K562 (cell line): ENCODE measurements around the gene CTF1. TPM values are rescaled to one million over a fixed set of nuclear protein-coding genes. Genes with fewer than 3 reads are reported as not detected.
A peak's percentile ranks its signal among the peaks of the same experiment; 100 is the strongest.

Experiments used
- ARID1B ChIP-seq: fragments of 450-650 bp; IDR thresholded peaks from 2 replicates; pipeline ENCODE4 v1.6.1; 2016; ENCODE audit warnings: antibody characterized with exemption, mild to moderate bottlenecking, inconsistent platforms
- BCL6 ChIP-seq: fragments of 250-450 bp; sonication (Bioruptor Pico); IDR thresholded peaks from 2 replicates; pipeline ENCODE4 v1.4.0; 2020
- CREBBP ChIP-seq: IDR thresholded peaks from one replicate; pipeline ENCODE4 v1.6.1; 2012; ENCODE audit warnings: low read depth, mild to moderate bottlenecking, control low read depth, inconsistent platforms, low read length
- ELF1 ChIP-seq: fragments of 200-800 bp; sonication (Bioruptor generic); IDR thresholded peaks from 2 replicates; pipeline ENCODE4 v1.6.1; 2016; ENCODE audit warnings: missing genetic modification characterization, missing compliant biosample characterization
- ELK3 ChIP-seq: fragments of 450-650 bp; formaldehyde crosslinking; IDR thresholded peaks from 2 replicates; pipeline ENCODE4 v1.4.0; 2020; ENCODE audit warnings: mild to moderate bottlenecking
- ESRRA ChIP-seq: fragments of 450-650 bp; IDR thresholded peaks from 2 replicates; pipeline ENCODE4 v1.6.1; 2014; ENCODE audit warnings: low read depth, mild to moderate bottlenecking, moderate library complexity, borderline replicate concordance
- ETV6 ChIP-seq, 3 experiments: fragments of 150-350 bp in 1 of 3; sonication (generic) in 1 of 3; formaldehyde crosslinking in 1 of 3; IDR thresholded peaks; 2 replicates each; pipeline versions ENCODE4 v1.6.1 to v1.8.0; 2014 to 2022; ENCODE audit warnings: borderline replicate concordance in 2 of 3, low read depth in 2 of 3, antibody characterized with exemption in 1 of 3, low read length in 1 of 3, mild to moderate bottlenecking in 1 of 3, missing genetic modification reagents in 1 of 3
- FOXA1 ChIP-seq: fragments of 450-650 bp; IDR thresholded peaks from 2 replicates; pipeline ENCODE4 v1.6.1; 2016; ENCODE audit warnings: mild to moderate bottlenecking, borderline replicate concordance
- GTF3C2 ChIP-seq: IDR thresholded peaks from 3 replicates; pipeline ENCODE4 v1.6.1; 2011; ENCODE audit warnings: borderline replicate concordance, mild to moderate bottlenecking, moderate library complexity; ENCODE audit not compliant: insufficient read length; ENCODE audit errors: extremely low read depth
- HDAC1 ChIP-seq, 2 experiments: fragments of 450-650 bp; IDR thresholded peaks; 2 replicates each; pipeline ENCODE4 v1.6.1; 2016 to 2017; ENCODE audit warnings: inconsistent platforms in 1 of 2, mild to moderate bottlenecking in 1 of 2, moderate library complexity in 1 of 2
- MAFG ChIP-seq: fragments of 450-650 bp; conservative IDR thresholded peaks from 2 replicates; pipeline ENCODE4 v1.6.1; 2016; ENCODE audit warnings: missing genetic modification characterization, missing compliant biosample characterization
- MEF2A ChIP-seq: IDR thresholded peaks from 2 replicates; pipeline ENCODE4 v1.6.1; 2011; ENCODE audit warnings: low read depth, mild to moderate bottlenecking, low read length, moderate library complexity; ENCODE audit not compliant: control insufficient read depth
- NFIX ChIP-seq: fragments of 250-450 bp; sonication (Bioruptor Pico); IDR thresholded peaks from 2 replicates; pipeline ENCODE4 v1.4.0; 2020; ENCODE audit warnings: low read depth, mild to moderate bottlenecking, moderate library complexity
- POLR2G ChIP-seq: fragments of 200-400 bp; formaldehyde crosslinking; IDR thresholded peaks from 2 replicates; pipeline ENCODE4 v1.6.1; 2017; ENCODE audit warnings: low read depth, mild to moderate bottlenecking, antibody characterized with exemption, low read length, moderate library complexity
- RAD51 ChIP-seq: fragments of 450-650 bp; IDR thresholded peaks from 2 replicates; pipeline ENCODE4 v1.7.1; 2016; ENCODE audit warnings: low read depth, mild to moderate bottlenecking, borderline replicate concordance
- RHOXF2B ChIP-seq: fragments of 250-450 bp; sonication (Bioruptor Pico); conservative IDR thresholded peaks from 2 replicates; pipeline ENCODE4 v1.5.1; 2021
- SMARCE1 ChIP-seq: fragments of 450-650 bp; IDR thresholded peaks from 2 replicates; pipeline ENCODE4 v1.7.1; 2016; ENCODE audit warnings: mild to moderate bottlenecking
- SREBF2 ChIP-seq: sonication (generic); formaldehyde crosslinking; IDR thresholded peaks from 2 replicates; pipeline ENCODE4 v1.4.0; 2020; ENCODE audit warnings: mild to moderate bottlenecking, missing genetic modification reagents
- ZFP30 ChIP-seq: fragments of 250-450 bp; sonication (Bioruptor Pico); IDR thresholded peaks from 2 replicates; pipeline ENCODE4 v1.8.0; 2022; ENCODE audit warnings: moderate library complexity, mild to moderate bottlenecking, inconsistent platforms, borderline replicate concordance
- ZFX ChIP-seq: sonication (generic); formaldehyde crosslinking; IDR thresholded peaks from 2 replicates; pipeline ENCODE4 v1.8.0; 2022; ENCODE audit warnings: mild to moderate bottlenecking, missing genetic modification reagents, moderate library complexity
- ZNF3 ChIP-seq: fragments of 250-450 bp; sonication (Bioruptor Pico); IDR thresholded peaks from 2 replicates; pipeline ENCODE4 v1.5.0; 2021; ENCODE audit warnings: mild to moderate bottlenecking, moderate library complexity
- ZNF551 ChIP-seq: fragments of 250-450 bp; sonication (Bioruptor Pico); IDR thresholded peaks from 2 replicates; pipeline ENCODE4 v1.5.0; 2021; ENCODE audit warnings: mild to moderate bottlenecking, moderate library complexity
- ZNF583 ChIP-seq: fragments of 250-450 bp; sonication (Bioruptor Pico); IDR thresholded peaks from 2 replicates; pipeline ENCODE4 v1.4.0; 2020
- polyA plus RNA-seq, 8 experiments: library from polyadenylated mRNA; depleted of rRNA in 4 of 8; stranded (reverse) in 5 of 8; unstranded in 3 of 8; fragments of >200 nt; fragmentation: Nextera tagmentation in 2 of 8; fragmentation: Illumina TruSeq in 1 of 8; extraction: Ambion mirVana in 2 of 8; extraction: Trizol in 1 of 8; gene quantifications; 2 replicates each; pipeline versions ENCODE4 v1.2.1 to v1.2.3, GENCODE V29; 2011 to 2014; ENCODE audit warnings: inconsistent platforms in 1 of 8, missing spikeins in 1 of 8
- total RNA-seq, 7 experiments: library from RNA; depleted of rRNA in 6 of 7; stranded (reverse); fragments of >200 nt in 6 of 7; fragmentation: Illumina TruSeq in 2 of 7; extraction: Trizol in 2 of 7; gene quantifications; 2 replicates each; pipeline versions ENCODE4 v1.2.1 to v1.2.3, GENCODE V29; 2011 to 2021; ENCODE audit warnings: low replicate concordance in 1 of 7
- TF ChIP-seq, protein P1 (sequence below): sonication (generic); formaldehyde crosslinking; IDR thresholded peaks from 2 replicates; pipeline ENCODE4 v1.5.0; 2020; ENCODE audit warnings: missing genetic modification reagents

The CTF1 gene
- total and polyA plus RNA-seq, 9 of the 15 experiments (the other 6 are each of a cell fraction or from before 2014, with no cell fraction given): 0.24 to 2.5 (median 0.44) TPM

- TF ChIP-seq GTF3C2: no peak
- TF ChIP-seq ZNF583 (CRISPR knock-in tag): peak; percentile 73; the same call in 1 of the 2 replicates
- no peak for TF ChIP-seq ZNF551
- TF ChIP-seq ZNF3 (CRISPR knock-in tag): no peak
- no peak for TF ChIP-seq ELK3 (CRISPR knock-in tag)
- peak; percentile 19; the same call in 1 of the 2 replicates for TF ChIP-seq ELF1
- TF ChIP-seq POLR2G: peak; percentile 79
- no peak for TF ChIP-seq SMARCE1
- no peak for TF ChIP-seq NFIX
- TF ChIP-seq CREBBP: no peak
- TF ChIP-seq RHOXF2B (CRISPR knock-in tag): no peak
- TF ChIP-seq MAFG (tag): no peak
- TF ChIP-seq BCL6 (CRISPR knock-in tag): peak; percentile 80; the same call in 1 of the 2 replicates
- TF ChIP-seq MEF2A: no peak
- TF ChIP-seq, protein P1, sequence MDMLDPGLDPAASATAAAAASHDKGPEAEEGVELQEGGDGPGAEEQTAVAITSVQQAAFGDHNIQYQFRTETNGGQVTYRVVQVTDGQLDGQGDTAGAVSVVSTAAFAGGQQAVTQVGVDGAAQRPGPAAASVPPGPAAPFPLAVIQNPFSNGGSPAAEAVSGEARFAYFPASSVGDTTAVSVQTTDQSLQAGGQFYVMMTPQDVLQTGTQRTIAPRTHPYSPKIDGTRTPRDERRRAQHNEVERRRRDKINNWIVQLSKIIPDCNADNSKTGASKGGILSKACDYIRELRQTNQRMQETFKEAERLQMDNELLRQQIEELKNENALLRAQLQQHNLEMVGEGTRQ: no peak
- peak in 1 of 2 experiments; percentile 47; a peak in 1 of 4 replicates for TF ChIP-seq HDAC1 (IDR thresholded peaks at IDR 0.05)
- TF ChIP-seq ZFX (CRISPR knock-in tag): no peak; the same call in 1 of the 2 replicates
- no peak for TF ChIP-seq ARID1B
- no peak for TF ChIP-seq FOXA1
- TF ChIP-seq ETV6 (IDR thresholded peaks at IDR 0.05; ENCODE audit: borderline replicate concordance in 1 of 2, low read depth in 2 of 2, low read length in 1 of 2): no peak
- TF ChIP-seq ETV6 (CRISPR knock-in tag; IDR thresholded peaks at IDR 0.05; ENCODE audit: borderline replicate concordance): no peak
- no peak for TF ChIP-seq SREBF2
- peak; percentile 24 for TF ChIP-seq ESRRA
- peak; percentile 49; the same call in 1 of the 2 replicates for TF ChIP-seq RAD51
- TF ChIP-seq ZFP30 (CRISPR knock-in tag): no peak
Measured at GRCh38 chr16:30922960-30923535, 26.6 kb downstream of the CTF1 start (continued).
